ENCODE data around the gene ACD.

ACD gene

GRCh38 chr16:67675579-67675935 is 15.5 kb upstream of the ACD start:
- no peak for DNase-seq

- no peak for DNase-seq
Observed at GRCh38 chr16:67674851-67675578, 15.0 kb upstream of the ACD start.

- DNase-seq = no peak
Observed at GRCh38 chr16:67673712-67674580, 13.9 kb upstream of the ACD start.

- peak in 1 of 4 experiments; percentile 14 for DNase-seq
Observed at GRCh38 chr16:67672739-67673662, 12.9 kb upstream of the ACD start.

- no peak for DNase-seq
Observed at GRCh38 chr16:67672306-67672705, 12.2 kb upstream of the ACD start.

GRCh38 chr16:67669499-67670101 is 9.5 kb upstream of the ACD start:
- no peak for DNase-seq

- DNase-seq = no peak
Observed at GRCh38 chr16:67668495-67669157, 8.6 kb upstream of the ACD start.

- peak; percentile 38 to 79 (median 58) for DNase-seq
Observed at GRCh38 chr16:67667817-67668494, 7.9 kb upstream of the ACD start.

- no peak for DNase-seq
Observed at GRCh38 chr16:67667453-67667816, 7.4 kb upstream of the ACD start.

- DNase-seq = peak; percentile 40 to 75 (median 52)
Observed at GRCh38 chr16:67666559-67667452, 6.7 kb upstream of the ACD start, which contains the start of the genes C16orf86 and ENKD1. C16orf86 (plus strand) TSS chr16:67666814; CDS start chr16:67666971, 157 bp downstream. ENKD1 (minus strand) TSS chr16:67666750; CDS start chr16:67666442, 308 bp downstream.

GRCh38 chr16:67666032-67666551 is 6.0 kb upstream of the ACD start:
- DNase-seq = no peak

- DNase-seq = no peak
Observed at GRCh38 chr16:67665598-67665997, 5.5 kb upstream of the ACD start.

- DNase-seq = no peak
Observed at GRCh38 chr16:67664871-67665270, 4.8 kb upstream of the ACD start.

- DNase-seq = no peak
Observed at GRCh38 chr16:67664258-67664657, 4.2 kb upstream of the ACD start.

- no peak for DNase-seq
Observed at GRCh38 chr16:67663877-67664222, 3.8 kb upstream of the ACD start.

- DNase-seq = peak in 1 of 4 experiments; percentile 21
Observed at GRCh38 chr16:67663151-67663876, 3.3 kb upstream of the ACD start.

GRCh38 chr16:67662653-67663010 is 2.6 kb upstream of the ACD start:
- DNase-seq = no peak

- DNase-seq = no peak
Observed at GRCh38 chr16:67661886-67662652, 2.0 kb upstream of the ACD start.

Data from activated naive CD4-positive, alpha-beta T cell (primary cell).